WTC11 (cell line): ENCODE data around the gene EXOC3L2.

Experiments
- CREB1 ChIP-seq: sonication (generic); formaldehyde crosslinking; IDR thresholded peaks from 2 replicates; pipeline ENCODE4 v1.8.0; 2023; ENCODE audit warnings: mild to moderate bottlenecking, missing genetic modification reagents
- CTCF ChIP-seq: fragments of 200-600 bp; IDR thresholded peaks from 2 replicates; pipeline ENCODE4 v1.8.0; 2022; ENCODE audit warnings: antibody characterized with exemption
- E2F4 ChIP-seq: sonication (generic); formaldehyde crosslinking; IDR thresholded peaks from 2 replicates; pipeline ENCODE4 v1.8.1; 2022; ENCODE audit warnings: low read depth, mild to moderate bottlenecking, moderate library complexity, missing genetic modification reagents, borderline replicate concordance
- ELF4 ChIP-seq: sonication (generic); formaldehyde crosslinking; IDR thresholded peaks from 2 replicates; pipeline ENCODE4 v1.8.1; 2022; ENCODE audit warnings: low read depth, mild to moderate bottlenecking, moderate library complexity, missing genetic modification reagents
- ETV6 ChIP-seq: sonication (generic); formaldehyde crosslinking; IDR thresholded peaks from 2 replicates; pipeline ENCODE4 v1.8.1; 2022; ENCODE audit warnings: mild to moderate bottlenecking, missing genetic modification reagents
- FOXJ3 ChIP-seq: sonication (generic); formaldehyde crosslinking; IDR thresholded peaks from 2 replicates; pipeline ENCODE4 v1.9.0; 2021; ENCODE audit warnings: missing genetic modification reagents, mild to moderate bottlenecking, borderline replicate concordance
- FOXP4 ChIP-seq: sonication (generic); formaldehyde crosslinking; IDR thresholded peaks from 2 replicates; pipeline ENCODE4 v1.8.0; 2022; ENCODE audit warnings: mild to moderate bottlenecking, missing genetic modification reagents
- USF2 ChIP-seq: sonication (generic); formaldehyde crosslinking; IDR thresholded peaks from 2 replicates; pipeline ENCODE4 v1.8.1; 2023; ENCODE audit warnings: mild to moderate bottlenecking, missing genetic modification reagents, moderate library complexity
- ZNF138 ChIP-seq: sonication (generic); formaldehyde crosslinking; conservative IDR thresholded peaks from 2 replicates; pipeline ENCODE4 v1.8.1; 2022; ENCODE audit warnings: mild to moderate bottlenecking, moderate library complexity, missing genetic modification reagents
- ZNF671 ChIP-seq: fragments of 250-450 bp; sonication (Bioruptor Pico); IDR thresholded peaks from 2 replicates; pipeline ENCODE4 v1.8.0; 2021; ENCODE audit warnings: mild to moderate bottlenecking
- TF ChIP-seq, protein P1 (sequence below): fragments of 250-450 bp; sonication (Bioruptor Pico); IDR thresholded peaks from 2 replicates; pipeline ENCODE4 v2.1.2; 2022; ENCODE audit warnings: mild to moderate bottlenecking, moderate library complexity

DNA sequence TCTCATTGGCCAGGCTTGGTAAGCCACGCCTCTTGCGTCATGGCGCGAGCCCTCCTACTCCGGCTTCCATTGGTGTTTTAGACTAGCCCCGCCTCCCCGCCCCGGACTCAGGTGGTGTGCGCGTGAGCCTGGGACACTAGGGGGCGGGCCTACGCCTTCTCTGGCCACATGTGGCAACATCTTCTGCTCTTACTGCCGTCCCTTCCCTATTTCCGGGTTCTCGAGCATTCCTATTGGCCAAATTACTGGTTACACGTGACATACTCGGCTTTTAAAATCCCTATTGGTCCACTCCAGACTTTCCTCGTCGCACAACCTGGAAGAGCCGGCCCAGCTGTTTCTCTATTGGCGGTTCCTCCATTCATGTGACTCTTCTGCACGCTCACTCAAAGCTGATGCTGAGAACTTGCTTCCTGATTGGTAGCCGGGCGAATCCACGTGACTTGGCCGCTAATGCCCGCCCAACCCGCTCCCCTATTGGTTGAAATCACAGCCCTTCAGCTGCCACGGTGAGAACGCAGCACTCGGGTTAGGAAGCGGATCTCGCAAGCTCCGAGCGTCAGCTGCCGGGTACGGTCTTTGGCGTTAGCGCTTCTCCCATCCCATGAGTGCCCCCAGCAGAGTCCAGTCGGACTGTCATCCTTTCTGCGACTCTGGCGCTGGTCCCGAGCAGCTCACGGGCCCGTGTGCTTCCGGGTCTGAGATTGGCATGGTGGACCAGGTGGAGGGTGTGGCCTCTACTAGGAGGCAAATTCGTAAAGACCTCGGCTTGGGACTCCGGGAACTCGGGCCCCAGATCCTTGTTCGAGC lies 66.7 kb downstream of the EXOC3L2 start, which contains the start of gene BLOC1S3:
- TF ChIP-seq CTCF: peak; percentile 38
- no peak for TF ChIP-seq FOXJ3 (CRISPR knock-in tag)
- TF ChIP-seq CREB1 (CRISPR knock-in tag): no peak
- TF ChIP-seq ETV6 (CRISPR knock-in tag): peak; percentile 40; the same call in 1 of the 2 replicates
- no peak for TF ChIP-seq E2F4
- TF ChIP-seq ELF4 (CRISPR knock-in tag): no peak
- TF ChIP-seq FOXP4 (CRISPR knock-in tag): no peak
- TF ChIP-seq ZNF138 (CRISPR knock-in tag): no peak
- TF ChIP-seq ZNF671 (CRISPR knock-in tag): no peak
- peak; percentile 94 for TF ChIP-seq USF2 (CRISPR knock-in tag)
- TF ChIP-seq, protein P1, sequence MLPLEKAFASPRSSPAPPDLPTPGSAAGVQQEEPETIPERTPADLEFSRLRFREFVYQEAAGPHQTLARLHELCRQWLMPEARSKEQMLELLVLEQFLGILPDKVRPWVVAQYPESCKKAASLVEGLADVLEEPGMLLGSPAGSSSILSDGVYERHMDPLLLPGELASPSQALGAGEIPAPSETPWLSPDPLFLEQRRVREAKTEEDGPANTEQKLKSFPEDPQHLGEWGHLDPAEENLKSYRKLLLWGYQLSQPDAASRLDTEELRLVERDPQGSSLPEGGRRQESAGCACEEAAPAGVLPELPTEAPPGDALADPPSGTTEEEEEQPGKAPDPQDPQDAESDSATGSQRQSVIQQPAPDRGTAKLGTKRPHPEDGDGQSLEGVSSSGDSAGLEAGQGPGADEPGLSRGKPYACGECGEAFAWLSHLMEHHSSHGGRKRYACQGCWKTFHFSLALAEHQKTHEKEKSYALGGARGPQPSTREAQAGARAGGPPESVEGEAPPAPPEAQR (CRISPR knock-in tag): no peak
